NCI-H1417 (cell line): ENCODE results near the gene STX5.

Experiments
- DNase-seq, 3 experiments: peaks; one replicate each; lab custom pipeline; 2025; lab: John Stamatoyannopoulos, UW

Gene STX5

GRCh38 chr11:62786318-62787004, 45.4 kb downstream of the STX5 start:
- peak; percentile 81 to 90 (median 82) for DNase-seq

GRCh38 chr11:62782753-62783152, 49.1 kb downstream of the STX5 start:
- no peak for DNase-seq

GRCh38 chr11:62778441-62778840, 53.4 kb downstream of the STX5 start:
- DNase-seq = no peak

GRCh38 chr11:62777389-62777788, 54.5 kb downstream of the STX5 start:
- DNase-seq = no peak

GRCh38 chr11:62775646-62776045, 56.2 kb downstream of the STX5 start:
- no peak for DNase-seq

DNA sequence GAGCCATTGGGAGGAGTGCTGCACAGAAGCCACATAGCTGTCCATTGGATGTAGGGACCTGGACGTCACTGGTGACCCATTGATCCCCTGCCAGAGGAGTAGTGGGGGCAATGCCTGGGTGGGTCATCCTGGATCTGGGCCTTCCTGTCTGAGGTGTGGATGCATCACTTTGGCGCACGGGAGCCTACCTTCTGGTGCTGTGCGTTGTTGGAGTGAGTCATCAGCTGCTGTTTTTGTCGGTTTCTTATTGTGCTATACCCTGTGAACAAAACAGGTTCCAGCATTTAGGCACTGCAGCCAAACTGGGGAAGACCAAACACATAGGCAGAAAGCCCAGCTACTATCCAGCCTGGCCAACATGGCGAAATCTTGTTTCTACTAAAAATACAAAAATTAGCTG, 57.4 kb downstream of the STX5 start:
- no peak for DNase-seq

DNA sequence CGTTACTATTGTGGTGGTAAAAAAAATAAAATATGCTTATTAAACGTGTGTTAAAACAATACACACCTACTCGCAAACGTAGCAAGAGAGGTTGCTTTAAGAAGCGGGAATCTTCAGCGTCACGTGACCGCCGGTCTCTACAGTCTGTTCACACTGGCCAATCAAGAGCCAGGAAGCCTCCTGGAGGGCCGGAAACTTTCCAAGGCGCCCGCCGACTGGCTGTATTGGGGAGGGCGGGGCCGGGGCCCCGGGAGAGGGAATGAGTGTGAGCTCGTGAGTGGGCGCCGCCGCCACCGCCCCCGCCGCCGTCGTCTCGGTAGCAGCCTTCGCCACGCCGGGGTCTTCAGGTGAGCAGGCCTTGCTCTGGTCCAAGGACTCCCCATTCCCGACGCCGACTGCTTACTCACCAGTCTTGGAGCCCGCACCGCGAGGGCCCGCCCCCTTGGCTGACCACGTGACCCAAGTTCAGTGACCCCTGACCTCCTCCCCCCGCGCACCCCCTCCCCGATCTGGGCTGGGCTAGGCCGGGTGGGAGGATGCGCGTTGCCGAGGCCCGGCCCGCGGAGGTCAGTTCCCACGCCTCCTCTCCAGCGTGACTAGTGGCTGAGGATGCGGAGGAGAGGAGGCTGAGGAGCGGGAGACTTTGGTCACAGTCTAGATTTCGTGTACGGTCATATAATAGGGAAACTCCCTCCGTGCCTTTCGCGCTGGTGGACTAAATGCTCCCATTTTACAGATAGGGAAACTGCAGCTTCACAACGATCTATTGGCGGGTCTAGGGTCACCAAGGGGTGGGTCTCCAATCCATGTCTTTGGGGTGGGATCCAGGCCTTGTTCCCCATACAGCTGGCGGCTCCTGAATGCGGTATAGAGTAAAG, 60.5 kb downstream of the STX5 start, which contains the start of gene TAF6L:
TAF6L (plus strand) TSS at position 253 of the 878 bp plus-strand sequence. CDS start 4,388 bp downstream, outside the sequence.
- DNase-seq = peak; percentile 99

GRCh38 chr11:62770778-62771143, 61.1 kb downstream of the STX5 start:
- DNase-seq = peak in 2 of 3 experiments; percentile 57 to 74

DNA sequence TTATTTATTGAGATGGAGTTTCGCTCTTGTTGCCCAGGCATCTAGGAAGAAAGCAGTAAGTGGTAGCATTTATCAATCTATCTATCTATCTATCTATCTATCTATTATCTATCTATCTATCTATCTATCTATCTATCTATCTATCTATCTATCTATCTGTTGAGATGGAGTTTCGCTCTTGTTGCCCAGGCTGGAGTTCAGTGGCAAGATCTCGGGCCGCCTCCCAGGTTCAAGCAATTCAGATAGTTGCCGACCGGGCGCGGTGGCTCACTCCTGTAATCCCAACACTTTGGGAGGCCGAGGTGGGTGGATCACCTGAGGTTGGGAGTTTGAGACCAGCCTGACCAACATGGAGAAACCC, 71.0 kb downstream of the STX5 start:
- DNase-seq = peak in 2 of 3 experiments; percentile 48 to 59

GRCh38 chr11:62757846-62758788, 73.7 kb downstream of the STX5 start:
- DNase-seq = no peak
